Suprapubic skin (tissue), 4 donors: ENCODE measurements around the gene ERAP2. TPM values are rescaled to one million over a fixed set of nuclear protein-coding genes. Genes with fewer than 3 reads are reported as not detected.

ENCODE experiments used
- DNase-seq, 2 donors: peaks; one replicate each; pipeline ENCODE4 v3.0.0-alpha.2; 2019; ENCODE audit warnings: low spot score in 2 of 2
- H3K27ac ChIP-seq: fragments of 200-600 bp; sonication (generic); one replicate; pipeline ENCODE4 v1.5.1; 2019
- H3K27me3 ChIP-seq: fragments of 200-600 bp; sonication (generic); one replicate; pipeline ENCODE4 v1.5.1; 2019
- H3K36me3 ChIP-seq: fragments of 200-600 bp; sonication (generic); one replicate; pipeline ENCODE4 v1.5.1; 2019
- H3K4me1 ChIP-seq: fragments of 200-600 bp; sonication (generic); one replicate; pipeline ENCODE4 v1.5.1; 2019
- H3K4me3 ChIP-seq: fragments of 200-600 bp; sonication (generic); one replicate; pipeline ENCODE4 v1.5.1; 2019; ENCODE audit warnings: mild to moderate bottlenecking
- H3K9me3 ChIP-seq: fragments of 200-600 bp; sonication (generic); one replicate; pipeline ENCODE4 v1.5.1; 2019
- CTCF ChIP-seq, 2 donors: fragments of 200-600 bp in 1 of 2; fragments of 450-650 bp in 1 of 2; sonication (generic) in 1 of 2; IDR thresholded peaks; one replicate each; pipeline ENCODE4 v1.5.1; 2016 to 2019; ENCODE audit warnings: antibody characterized with exemption in 2 of 2, mild to moderate bottlenecking in 1 of 2, moderate library complexity in 1 of 2
- EP300 ChIP-seq: sonication (generic); formaldehyde crosslinking; IDR thresholded peaks from one replicate; pipeline ENCODE4 v1.6.1; 2017; ENCODE audit warnings: antibody characterized with exemption
- POLR2A ChIP-seq, 2 donors: fragments of 450-650 bp; IDR thresholded peaks; one replicate each; pipeline ENCODE4 v1.6.1; 2017; ENCODE audit warnings: antibody characterized with exemption in 2 of 2, mild to moderate bottlenecking in 2 of 2, moderate library complexity in 2 of 2
- POLR2AphosphoS5 ChIP-seq, 3 donors: sonication (generic); formaldehyde crosslinking; IDR thresholded peaks; one replicate each; pipeline ENCODE4 v1.6.1; 2017; ENCODE audit warnings: antibody characterized with exemption in 3 of 3
- WGBS: methylation state at CpG from one replicate; pipeline ENCODE4 v1.1.5; 2018; 5-methylcytosine and 5-hydroxymethylcytosine counted together
- total RNA-seq, 4 donors: library from RNA; depleted of rRNA; stranded (reverse); fragments of >200 nt; gene quantifications; one replicate each; pipeline ENCODE4 v1.1.0, GENCODE V29; 2016

The ERAP2 gene
- total RNA-seq, 4 donors from 2014 or later, result 9.0 to 14.0 (median 11.5) TPM

- Histone ChIP-seq H3K36me3 (no peaks in the 10 kb centered on the region), H3K4me3 (no peak overlapping the region), H3K27me3 (no peaks in the 10 kb centered on the region), H3K27ac (no peak overlapping the region), H3K9me3 (no peaks in the 10 kb centered on the region), H3K4me1 (peaks cover 12% of the 10 kb centered on the region)
- no peak for DNase-seq
- WGBS, result 69% methylated on average over 3 of the region's 3 CpGs
- TF ChIP-seq EP300 (no peak), POLR2AphosphoS5 (IDR thresholded peaks at IDR 0.05) (no peak), CTCF (IDR thresholded peaks at IDR 0.05) (no peak), POLR2A (IDR thresholded peaks at IDR 0.05) (no peak)
These were observed 33.2 kb upstream of the ERAP2 start for GRCh38 chr5:96843140-96843539.

- no peak overlapping the region for H3K27ac ChIP-seq
- no peaks in the 10 kb centered on the region for H3K36me3 ChIP-seq
- WGBS, result 46% methylated on average over 4 of the region's 4 CpGs
- peaks cover 12% of the 10 kb centered on the region for H3K4me1 ChIP-seq
- no peak for TF ChIP-seq POLR2AphosphoS5 (IDR thresholded peaks at IDR 0.05)
- no peak for TF ChIP-seq CTCF (IDR thresholded peaks at IDR 0.05)
- TF ChIP-seq EP300, result no peak
- TF ChIP-seq POLR2A (IDR thresholded peaks at IDR 0.05), result no peak
- no peak for DNase-seq
- H3K27me3 ChIP-seq, result no peaks in the 10 kb centered on the region
- no peak overlapping the region for H3K4me3 ChIP-seq
- H3K9me3 ChIP-seq, result no peaks in the 10 kb centered on the region
These were observed 31.8 kb upstream of the ERAP2 start for GRCh38 chr5:96844481-96844990.

GRCh38 chr5:96851312-96852062 lies 24.8 kb upstream of the ERAP2 start:
- Histone ChIP-seq H3K4me1 (no peaks in the 10 kb centered on the region), H3K27ac (no peak overlapping the region), H3K4me3 (no peak overlapping the region), H3K27me3 (no peaks in the 10 kb centered on the region), H3K36me3 (no peaks in the 10 kb centered on the region), H3K9me3 (no peaks in the 10 kb centered on the region)
- TF ChIP-seq CTCF (IDR thresholded peaks at IDR 0.05) (no peak), EP300 (no peak), POLR2A (IDR thresholded peaks at IDR 0.05) (no peak), POLR2AphosphoS5 (IDR thresholded peaks at IDR 0.05) (no peak)
- DNase-seq, result no peak
- 65% methylated on average over 7 of the region's 7 CpGs for WGBS

GRCh38 chr5:96852759-96853158 lies 23.5 kb upstream of the ERAP2 start:
- DNase-seq, result no peak
- 58% methylated on average over 2 of the region's 2 CpGs for WGBS
- TF ChIP-seq POLR2A (IDR thresholded peaks at IDR 0.05) (no peak), EP300 (no peak), CTCF (IDR thresholded peaks at IDR 0.05) (no peak), POLR2AphosphoS5 (IDR thresholded peaks at IDR 0.05) (no peak)
- no peaks in the 10 kb centered on the region for H3K9me3 ChIP-seq
- H3K27ac ChIP-seq, result no peak overlapping the region
- H3K27me3 ChIP-seq, result no peaks in the 10 kb centered on the region
- H3K4me1 ChIP-seq, result no peaks in the 10 kb centered on the region
- no peak overlapping the region for H3K4me3 ChIP-seq
- no peaks in the 10 kb centered on the region for H3K36me3 ChIP-seq

- H3K36me3 ChIP-seq, result no peaks in the 10 kb centered on the region
- no peak for DNase-seq
- no peak overlapping the region for H3K27ac ChIP-seq
- no peaks in the 10 kb centered on the region for H3K27me3 ChIP-seq
- TF ChIP-seq POLR2AphosphoS5 (IDR thresholded peaks at IDR 0.05) (no peak), POLR2A (IDR thresholded peaks at IDR 0.05) (no peak), EP300 (no peak), CTCF (IDR thresholded peaks at IDR 0.05) (no peak)
- H3K4me1 ChIP-seq, result no peaks in the 10 kb centered on the region
- 83% methylated on average over 1 of the region's 1 CpG for WGBS
- no peak overlapping the region for H3K4me3 ChIP-seq
- no peaks in the 10 kb centered on the region for H3K9me3 ChIP-seq
These were observed 22.2 kb upstream of the ERAP2 start for GRCh38 chr5:96854067-96854466.
